ENCODE data around the gene SLC6A4. TPM values are rescaled to one million over a fixed set of nuclear protein-coding genes. Genes with fewer than 3 reads are reported as not detected.

Gene SLC6A4
- total and polyA plus RNA-seq, 2 donors (not counting 3 experiments of a cell fraction or from before 2014, with no cell fraction given) = 0.25 TPM; not detected in 1

DNA sequence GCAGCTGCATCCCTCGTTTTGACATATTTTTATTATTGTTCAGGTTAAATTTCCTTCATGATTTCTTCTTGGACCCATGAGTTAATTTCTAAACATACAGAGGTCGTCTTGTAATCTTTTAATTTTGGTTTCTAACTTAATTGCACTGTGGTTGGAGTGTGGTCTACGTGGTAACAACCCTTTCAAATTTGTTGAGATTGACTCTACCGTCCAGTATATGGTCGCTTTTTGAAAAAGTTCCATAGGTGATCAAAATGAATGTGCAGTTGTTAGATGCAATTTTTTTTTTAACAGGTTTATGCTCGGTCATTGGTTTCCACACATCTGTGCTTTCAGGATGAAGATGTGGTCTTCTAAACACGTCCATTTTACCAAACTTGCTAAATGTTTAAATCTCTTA lies 11.0 kb upstream of the SLC6A4 start:
- DNase-seq (ENCODE audit: low read depth, low spot score) (no peak), FAIRE-seq (no peak)
- ChIA-PET POLR2A (no interaction called here), CTCF (interaction anchor here (1.4 to 1.6 kb wide), 3 partner anchors 10 to 122 kb away, joined by 3 to 4 read pairs (median 3); no protein-coding TSS in a partner anchor)
- no peaks in the 10 kb centered on the region for H4K20me1 ChIP-seq (replicated peaks; ENCODE audit: control insufficient read depth, extremely low read depth, insufficient read depth, low read length)
- H3K4me2 ChIP-seq (ENCODE audit: insufficient read depth, low read length) = no peak overlapping the region
- H3K9me1 ChIP-seq (replicated peaks; ENCODE audit: control insufficient read depth, extremely low read depth, insufficient read depth, low read length) = no peaks in the 10 kb centered on the region
- H3K36me3 ChIP-seq (ENCODE audit: control insufficient read depth in 2 of 2, extremely low read depth in 1 of 2, insufficient read depth in 2 of 2, low read length in 2 of 2) = peaks cover 8 to 13% of the 10 kb centered on the region in 2 experiments
- intact Hi-C loops (cut with micrococcal nuclease) (no loop called here), dilution Hi-C loops (cut with MboI; ENCODE audit: extremely low pct_ligation_motif_present, low sequenced_read_pairs) (no loop called here)
- H3K79me2 ChIP-seq (ENCODE audit: control insufficient read depth, insufficient read depth, low read length) = no peaks in the 10 kb centered on the region
- BruUV-seq (replicated peaks) = no TSS peak
- H3K9me3 ChIP-seq (replicated peaks; ENCODE audit: control insufficient read depth, insufficient read depth, low read length) = no peaks in the 10 kb centered on the region
- H3K27me3 ChIP-seq (ENCODE audit: control insufficient read depth in 2 of 2, insufficient read depth in 2 of 2, low read length in 2 of 2) = no peaks in the 10 kb centered on the region
- H3K4me3 ChIP-seq (replicated peaks in 1 of 3; ENCODE audit: insufficient read depth in 1 of 3, low read depth in 1 of 3, low read length in 3 of 3) = no peak overlapping the region
- no peak overlapping the region for H3K9ac ChIP-seq (replicated peaks; ENCODE audit: extremely low read depth, insufficient read depth, low read length)
- no peak overlapping the region for H2AFZ ChIP-seq (ENCODE audit: low read depth, low read length)
- H3K4me1 ChIP-seq (ENCODE audit: control insufficient read depth, extremely low read depth, insufficient read depth, low read length) = no peaks in the 10 kb centered on the region
- TF ChIP-seq JUN (IDR thresholded peaks at IDR 0.05; ENCODE audit: borderline replicate concordance, insufficient read depth, insufficient read length, low read depth) = no peak
- no peak for TF ChIP-seq CTCF (IDR thresholded peaks at IDR 0.05; ENCODE audit: extremely low read depth in 1 of 2, insufficient read depth in 1 of 2, low read depth in 1 of 2, low read length in 2 of 2)
- TF ChIP-seq GATA2 (IDR thresholded peaks at IDR 0.05; ENCODE audit: insufficient read depth, insufficient read length, low read depth, low read length) = no peak
- TF ChIP-seq EZH2 (IDR thresholded peaks at IDR 0.05; ENCODE audit: borderline replicate concordance, low read depth, low read length, severe bottlenecking) = no peak
- TF ChIP-seq FOS (IDR thresholded peaks at IDR 0.05; ENCODE audit: borderline replicate concordance, insufficient read depth, low read length) = no peak
- no peak for TF ChIP-seq POLR2AphosphoS5 (IDR thresholded peaks at IDR 0.05; ENCODE audit: insufficient read depth, low read depth, low read length)
- TF ChIP-seq POLR2A (IDR thresholded peaks at IDR 0.05; ENCODE audit: low read depth, low read length) = no peak
- no peak for TF ChIP-seq MYC (IDR thresholded peaks at IDR 0.05; ENCODE audit: low read depth, low read length)
- TF ChIP-seq, protein P1, sequence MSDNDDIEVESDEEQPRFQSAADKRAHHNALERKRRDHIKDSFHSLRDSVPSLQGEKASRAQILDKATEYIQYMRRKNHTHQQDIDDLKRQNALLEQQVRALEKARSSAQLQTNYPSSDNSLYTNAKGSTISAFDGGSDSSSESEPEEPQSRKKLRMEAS (IDR thresholded peaks at IDR 0.05; ENCODE audit: insufficient read depth, insufficient read length) = no peak
- H3K27ac ChIP-seq (ENCODE audit: insufficient read depth, low read depth, low read length) = no peak overlapping the region
